ENCODE results near the gene NAT14.

Gene NAT14

DNA sequence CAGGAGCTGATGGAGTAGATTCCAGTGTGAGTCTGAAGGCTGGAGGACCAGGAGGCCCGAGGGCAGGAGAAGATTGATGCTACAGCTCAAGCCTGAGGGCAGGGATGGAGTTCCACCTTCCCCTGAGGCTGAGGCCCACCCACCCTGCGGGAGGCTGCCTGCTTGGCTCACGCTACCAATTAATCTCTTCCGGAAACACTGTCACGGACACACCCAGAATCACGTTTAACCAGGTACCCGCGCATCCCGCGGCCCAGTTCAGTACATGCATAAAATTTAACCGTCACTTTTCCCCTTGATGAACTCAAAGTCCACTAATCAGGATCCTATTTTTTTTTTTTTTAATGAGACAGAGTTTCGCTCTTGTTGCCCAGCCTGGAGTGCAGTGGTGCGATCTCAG, 13.7 kb upstream of the NAT14 start:
- DNase-seq (ENCODE audit: low read depth): no peak

- DNase-seq (ENCODE audit: low read depth): peak; percentile 82
These were observed 12.5 kb upstream of the NAT14 start for GRCh38 chr19:55472463-55472862.

DNA sequence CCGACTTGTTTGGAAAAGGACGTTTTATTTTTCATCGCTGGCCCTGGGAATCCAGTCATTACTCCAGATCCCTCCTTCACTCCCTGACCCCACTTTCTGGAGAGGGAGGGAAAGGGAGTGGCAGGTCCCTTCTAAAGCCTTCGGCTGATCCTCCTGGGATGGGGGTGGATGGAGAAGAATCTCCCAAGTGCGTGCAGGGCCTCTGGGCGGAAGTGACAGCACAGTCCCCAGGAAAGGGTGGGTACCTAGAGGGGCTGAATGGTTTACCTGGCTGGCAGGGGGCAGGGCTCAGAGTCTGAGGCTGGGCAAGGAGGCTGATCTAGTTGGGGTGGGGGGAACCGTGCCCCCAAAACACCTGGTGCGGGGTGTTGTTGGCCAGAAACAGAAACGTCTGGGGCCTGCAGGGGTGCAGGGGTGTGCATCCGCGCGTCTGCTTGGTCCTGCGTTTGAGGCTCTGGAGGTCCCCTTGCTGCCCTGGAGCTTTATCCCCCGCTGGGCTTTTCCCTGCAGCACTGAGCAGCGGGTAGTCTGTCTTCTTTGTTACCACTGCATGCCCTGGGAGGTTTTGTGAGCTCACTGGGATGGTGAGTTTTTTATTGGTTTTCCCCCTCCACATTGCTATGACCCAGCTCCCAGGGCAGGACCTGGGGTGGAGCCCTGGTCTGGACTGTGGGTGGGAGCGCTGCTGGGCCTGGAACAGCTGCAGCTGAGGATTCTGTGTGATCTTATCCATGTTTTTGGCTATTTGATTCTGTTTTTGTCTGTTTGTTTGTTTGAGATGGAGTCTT, 11.6 kb upstream of the NAT14 start:
- DNase-seq (ENCODE audit: low read depth): no peak

GRCh38 chr19:55474269-55475265, 10.4 kb upstream of the NAT14 start:
- peak; percentile 41 for DNase-seq (ENCODE audit: low read depth)

DNA sequence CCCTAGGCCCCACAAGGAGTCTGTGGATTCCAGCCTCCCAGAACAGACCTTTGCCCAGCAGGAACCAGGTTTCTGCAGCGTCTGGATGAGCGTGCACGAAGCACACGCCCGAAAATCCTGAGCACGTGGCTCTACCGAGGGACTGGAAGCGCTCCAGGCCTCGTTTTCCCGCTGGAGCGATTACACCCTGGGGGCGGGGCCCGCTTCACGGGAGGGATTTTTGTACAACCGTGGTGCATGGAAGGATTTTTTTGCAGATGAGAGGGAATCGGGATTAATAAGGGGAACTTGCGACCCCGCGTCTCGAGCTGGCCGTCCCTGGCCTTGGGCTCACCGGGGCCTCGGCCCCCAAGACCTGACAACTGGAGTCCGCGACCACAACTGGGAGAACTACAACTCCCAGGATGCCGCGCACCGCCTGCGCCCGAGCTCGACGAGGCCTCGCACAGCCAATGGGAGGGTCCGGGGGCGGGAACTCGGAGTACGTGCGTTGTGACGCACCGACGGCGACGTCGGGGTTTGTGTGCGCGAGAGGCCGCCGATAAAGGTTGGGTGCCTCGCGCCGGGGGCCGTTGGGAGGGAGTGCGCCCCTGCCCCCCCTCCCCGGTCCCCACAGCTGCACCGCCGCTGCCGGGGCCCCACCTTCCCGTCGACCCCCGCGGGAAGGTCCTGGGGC, 8.8 kb upstream of the NAT14 start, which contains the start of gene ZNF628:
Gene ZNF628 (plus strand): TSS at position 518 of the 676 bp plus-strand sequence. CDS start 3,294 bp downstream, outside the sequence.
- peak; percentile 99 for DNase-seq (ENCODE audit: low read depth)

DNA sequence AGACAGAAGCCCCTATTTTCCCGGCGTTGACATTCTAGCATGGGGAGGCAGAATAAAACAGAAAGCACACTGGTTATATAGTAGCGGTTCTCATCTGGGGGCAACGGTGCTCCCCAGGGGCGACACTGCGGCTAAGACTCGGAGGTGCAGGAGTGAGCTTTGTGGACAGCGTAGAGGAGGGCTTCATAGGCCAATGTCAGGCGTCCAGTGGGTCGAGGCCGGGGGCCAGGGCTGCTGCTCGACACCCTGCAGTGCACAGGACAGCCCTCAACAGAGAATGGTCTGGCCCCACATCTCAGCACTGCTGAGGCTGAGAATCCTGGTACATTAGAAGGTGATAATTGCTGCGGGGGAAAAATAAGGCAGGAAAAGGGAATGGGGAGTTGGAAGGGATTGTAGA, 7.1 kb upstream of the NAT14 start:
- DNase-seq (ENCODE audit: low read depth): no peak

DNA sequence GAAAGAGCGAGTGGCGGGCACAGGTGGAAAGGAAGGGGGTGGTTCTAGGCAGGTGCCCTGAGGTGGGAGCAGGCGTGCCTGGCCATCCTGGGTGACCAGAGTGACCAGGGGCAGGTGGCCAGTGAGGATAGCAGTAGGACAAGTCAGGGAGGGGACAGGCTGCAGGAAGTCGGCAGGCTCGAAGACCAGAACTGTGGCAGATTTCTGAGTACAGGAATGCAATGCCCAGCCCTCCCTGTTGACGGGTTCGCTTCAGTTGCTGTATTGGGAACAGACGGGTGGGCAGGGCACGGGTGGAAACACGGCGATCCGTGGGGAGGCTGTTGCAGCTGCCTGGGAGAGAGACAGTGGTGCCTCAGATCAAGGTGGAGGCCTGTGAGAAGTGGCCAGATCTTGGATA, 6.6 kb upstream of the NAT14 start:
- no peak for DNase-seq (ENCODE audit: low read depth)

DNA sequence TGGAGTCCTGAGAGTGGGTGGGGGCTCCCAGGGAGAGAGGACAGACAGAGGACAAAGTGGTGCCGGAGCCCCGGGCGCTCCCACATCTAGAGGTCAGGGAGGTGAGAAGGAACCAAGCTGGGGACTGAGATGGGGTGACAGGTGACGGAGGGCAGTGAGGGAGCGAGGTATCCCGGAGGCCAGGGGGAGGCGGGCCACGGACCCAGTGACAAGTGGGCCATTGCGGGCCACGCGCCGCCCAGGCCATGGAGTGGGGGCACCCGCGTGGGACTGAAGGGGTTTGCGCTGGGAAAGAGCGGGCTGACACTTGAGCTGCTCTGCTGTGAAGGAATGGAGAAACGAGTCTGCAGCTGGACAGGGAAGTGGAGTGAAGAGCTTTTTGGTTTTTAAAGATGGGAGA, 5.9 kb upstream of the NAT14 start:
- no peak for DNase-seq (ENCODE audit: low read depth)

- no peak for DNase-seq (ENCODE audit: low read depth)
These were observed 5.3 kb upstream of the NAT14 start for GRCh38 chr19:55479451-55480230.

- no peak for DNase-seq (ENCODE audit: low read depth)
These were observed 3.7 kb upstream of the NAT14 start for GRCh38 chr19:55481148-55481793.

- no peak for DNase-seq (ENCODE audit: low read depth)
These were observed 3.2 kb upstream of the NAT14 start for GRCh38 chr19:55481794-55482155.

DNA sequence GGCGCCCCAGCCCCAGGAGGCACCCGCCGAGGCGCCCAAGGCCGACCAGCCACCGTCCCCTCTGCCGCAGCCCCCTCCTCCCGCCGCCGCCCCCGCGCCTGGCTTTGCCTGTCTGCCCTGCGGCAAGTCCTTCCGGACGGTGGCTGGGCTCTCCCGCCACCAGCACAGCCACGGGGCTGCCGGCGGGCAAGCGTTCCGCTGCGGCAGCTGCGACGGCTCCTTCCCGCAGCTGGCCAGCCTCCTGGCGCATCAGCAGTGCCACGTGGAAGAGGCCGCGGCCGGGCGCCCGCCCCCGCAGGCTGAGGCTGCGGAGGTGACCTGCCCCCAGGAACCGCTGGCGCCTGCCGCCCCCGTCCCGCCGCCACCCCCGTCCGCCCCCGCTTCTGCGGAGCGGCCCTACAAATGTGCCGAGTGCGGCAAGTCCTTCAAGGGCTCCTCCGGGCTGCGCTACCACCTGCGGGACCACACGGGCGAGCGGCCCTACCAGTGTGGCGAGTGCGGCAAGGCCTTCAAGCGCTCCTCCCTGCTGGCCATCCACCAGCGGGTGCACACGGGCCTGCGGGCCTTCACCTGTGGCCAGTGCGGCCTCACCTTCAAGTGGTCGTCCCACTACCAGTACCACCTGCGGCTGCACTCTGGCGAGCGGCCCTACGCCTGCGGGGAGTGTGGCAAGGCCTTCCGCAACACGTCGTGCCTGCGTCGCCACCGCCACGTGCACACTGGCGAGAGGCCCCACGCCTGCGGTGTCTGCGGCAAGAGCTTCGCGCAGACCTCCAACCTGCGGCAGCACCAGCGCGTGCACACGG, 2.6 kb upstream of the NAT14 start:
- DNase-seq (ENCODE audit: low read depth): no peak

- no peak for DNase-seq (ENCODE audit: low read depth)
These were observed 1.9 kb upstream of the NAT14 start for GRCh38 chr19:55482967-55483705.

DNA sequence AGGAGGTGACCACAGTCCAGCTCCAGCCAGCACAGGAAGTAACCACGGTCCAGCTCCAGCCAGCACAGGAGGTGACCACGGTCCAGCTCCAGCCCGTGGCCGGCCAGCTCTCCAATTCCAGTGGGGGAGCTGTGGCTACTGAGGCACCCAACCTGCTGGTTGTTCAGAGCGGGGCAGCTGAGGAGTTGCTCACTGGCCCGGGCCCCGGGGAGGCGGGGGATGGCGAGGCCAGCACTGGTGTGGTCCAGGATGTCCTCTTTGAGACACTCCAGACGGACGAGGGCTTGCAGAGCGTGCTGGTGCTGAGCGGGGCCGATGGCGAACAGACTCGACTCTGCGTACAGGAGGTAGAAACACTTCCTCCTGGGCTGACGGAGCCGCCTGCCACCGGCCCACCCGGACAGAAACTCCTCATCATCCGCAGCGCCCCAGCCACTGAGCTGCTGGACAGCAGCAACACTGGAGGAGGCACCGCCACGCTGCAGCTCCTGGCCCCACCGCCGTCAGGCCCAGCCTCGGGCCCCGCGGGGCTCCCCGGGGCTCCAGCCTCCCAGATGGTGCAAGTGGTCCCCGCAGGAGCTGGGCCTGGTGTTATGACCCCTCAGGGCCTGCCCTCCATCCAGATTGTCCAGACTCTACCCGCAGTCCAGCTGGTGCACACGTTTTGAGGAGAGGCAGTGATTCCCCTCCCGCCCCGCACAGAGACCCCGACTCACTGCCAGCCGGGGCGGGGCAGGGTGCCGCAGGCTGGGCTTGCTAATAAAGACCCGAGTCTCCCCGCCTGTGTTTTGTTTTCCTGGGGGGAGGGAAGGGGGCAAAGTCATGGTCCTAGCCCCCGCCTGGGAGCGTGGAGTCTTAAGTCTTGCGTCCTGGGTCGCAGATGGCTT, 1.0 kb upstream of the NAT14 start:
- DNase-seq (ENCODE audit: low read depth): no peak

- DNase-seq (ENCODE audit: low read depth): no peak
These were observed 537 bp downstream of the NAT14 start for GRCh38 chr19:55485439-55486011.

- DNase-seq (ENCODE audit: low read depth): no peak
These were observed 1.3 kb downstream of the NAT14 start for GRCh38 chr19:55486043-55486970.

All from iris pigment epithelial cell (primary cell).